Measurements from ENCODE around the gene PIEZO2.
"Not testable (repeated sequence)": the region's sequence is repeated elsewhere in the genome, so short reads cannot be mapped to it uniquely, and the experiment has no call there.

PIEZO2 gene

GRCh38 chr18:11149441-11150270 lies at the start of gene PIEZO2:
TSS of gene PIEZO2 (minus strand) at chr18:11149569. CDS start at chr18:11148588, 981 bp downstream.
- DNase-seq = peak; percentile 87

- no peak for DNase-seq
Measured at GRCh38 chr18:11183637-11184036, 34.3 kb upstream of the PIEZO2 start.

DNA sequence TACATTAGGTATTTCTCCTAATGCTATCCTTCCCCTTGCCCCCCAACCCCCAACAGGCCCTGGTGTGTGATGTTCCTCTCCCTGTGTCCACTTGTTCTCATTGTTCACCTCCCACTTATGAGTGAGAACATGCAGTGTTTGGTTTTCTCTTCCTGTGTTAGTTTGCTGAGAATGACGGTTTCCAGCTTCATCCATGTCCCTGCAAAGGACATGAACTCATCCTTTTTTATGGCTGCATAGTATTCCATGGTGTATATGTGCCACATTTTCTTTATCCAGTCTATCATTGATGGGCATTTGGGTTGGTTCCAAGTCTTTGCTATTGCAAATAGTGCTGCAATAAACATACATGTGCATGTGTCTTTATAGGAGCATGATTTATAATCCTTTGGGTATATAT lies 32.3 kb upstream of the PIEZO2 start:
- not testable (repeated sequence) for DNase-seq

- peak; percentile 13 for DNase-seq
Measured at GRCh38 chr18:11179959-11180519, 30.7 kb upstream of the PIEZO2 start.

DNA sequence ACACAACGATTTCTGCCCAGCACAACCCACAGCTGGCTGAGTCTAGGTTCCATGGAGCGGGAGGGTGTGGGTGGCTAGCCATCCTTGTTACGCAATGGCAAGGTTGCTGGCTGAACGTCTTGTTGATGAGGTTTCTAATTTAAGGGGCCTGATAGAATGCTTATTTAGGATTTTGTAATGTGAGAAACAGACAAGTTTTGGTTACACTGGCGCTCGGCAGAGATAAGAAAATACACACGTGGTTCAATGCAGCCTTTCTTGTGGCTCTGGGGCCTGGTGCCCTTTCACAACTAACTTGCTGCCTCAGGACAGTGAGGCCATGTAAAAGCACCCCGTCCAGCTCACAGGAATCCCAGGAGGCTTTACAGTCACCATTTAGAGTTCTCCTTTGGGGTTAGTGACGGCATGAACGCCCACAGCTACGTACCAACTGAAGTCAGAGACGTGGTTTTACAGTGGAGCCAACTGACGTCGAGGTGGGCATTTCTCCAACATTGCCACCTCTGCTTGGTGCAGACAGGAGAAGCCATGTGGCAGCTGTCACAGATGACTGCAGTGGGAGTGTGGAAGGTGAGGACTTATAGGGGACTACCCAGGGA lies 29.7 kb upstream of the PIEZO2 start:
- peak; percentile 79 for DNase-seq

DNA sequence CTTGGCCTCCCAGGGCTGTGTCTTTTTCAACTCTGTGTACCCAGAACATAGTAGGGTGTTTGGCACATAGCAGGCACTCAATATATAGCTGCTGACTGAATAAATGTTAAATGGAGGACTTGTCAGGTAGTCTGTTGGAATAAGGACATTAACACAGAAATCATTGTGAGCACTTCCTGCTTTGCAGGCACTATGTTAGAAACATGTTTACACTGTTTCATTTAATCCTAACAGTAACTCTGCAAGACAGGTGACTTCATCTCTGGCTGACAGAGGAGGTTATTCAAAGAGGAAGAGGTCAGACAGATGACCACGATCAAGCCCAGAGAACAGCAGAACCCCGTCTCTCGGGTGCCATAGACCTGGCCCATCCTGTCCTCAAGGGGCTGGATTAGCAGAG lies 28.0 kb upstream of the PIEZO2 start:
- DNase-seq = peak; percentile 11

DNA sequence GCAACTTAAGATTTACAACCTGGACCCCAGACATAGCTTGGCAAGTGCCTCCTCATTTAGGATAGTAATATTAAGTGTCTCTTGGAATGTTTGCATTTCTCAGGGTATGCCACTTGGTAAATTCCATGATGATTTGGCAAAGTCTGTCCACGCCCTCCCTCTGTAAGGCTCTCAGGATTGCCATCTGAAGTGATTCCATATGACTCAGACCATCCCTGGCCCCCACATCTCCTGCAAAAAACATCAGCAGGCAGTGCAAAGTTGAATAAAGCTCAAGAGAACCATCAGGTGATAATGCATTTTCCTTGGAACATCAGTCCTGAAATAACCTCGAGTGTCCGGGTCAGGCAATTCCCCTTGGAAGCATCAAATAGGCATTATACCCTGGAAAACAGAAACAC lies 27.1 kb upstream of the PIEZO2 start:
- no peak for DNase-seq

GRCh38 chr18:11175266-11175979 lies 26.1 kb upstream of the PIEZO2 start:
- no peak for DNase-seq

GRCh38 chr18:11174179-11174578 lies 24.8 kb upstream of the PIEZO2 start:
- DNase-seq = not testable (repeated sequence)

DNA sequence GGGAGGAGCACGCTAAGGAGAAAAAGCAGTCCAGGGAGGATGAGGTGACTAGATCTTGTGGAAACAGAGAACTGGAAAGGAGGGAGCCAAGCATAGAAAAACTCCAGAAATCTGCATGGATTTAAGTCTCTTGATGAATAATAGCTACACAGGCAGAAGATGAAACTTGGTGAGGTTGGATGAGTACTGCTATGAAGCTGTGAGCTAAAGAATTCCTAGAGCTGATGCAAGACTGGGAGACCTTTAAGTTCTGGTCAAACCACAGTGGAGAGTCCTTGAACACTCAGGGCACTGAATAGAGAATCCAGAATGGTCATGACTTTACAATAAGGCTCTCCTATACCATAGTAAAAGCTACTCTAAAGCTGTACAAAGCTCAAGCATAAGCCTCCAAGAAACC lies 18.4 kb upstream of the PIEZO2 start:
- DNase-seq = no peak

DNA sequence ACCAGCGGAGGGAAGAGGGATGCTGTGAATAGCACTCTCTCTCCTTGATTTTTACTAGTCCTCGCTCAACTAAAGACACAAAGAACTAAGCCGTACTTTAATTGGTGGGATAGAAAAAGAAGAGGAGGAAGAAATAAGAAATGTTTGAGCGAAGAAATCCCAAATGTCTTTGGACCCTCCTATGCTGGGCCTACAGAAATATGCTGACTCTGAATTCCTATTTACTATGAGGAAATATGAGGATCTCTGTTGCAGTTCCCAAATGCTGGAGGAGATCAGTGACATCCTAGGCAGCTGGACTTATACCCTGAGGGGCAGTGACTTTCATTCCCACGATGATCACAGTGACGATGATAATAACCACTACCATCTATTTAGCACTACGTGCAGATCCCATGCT lies 16.6 kb upstream of the PIEZO2 start:
- no peak for DNase-seq

GRCh38 chr18:11165138-11165537 lies 15.8 kb upstream of the PIEZO2 start:
- no peak for DNase-seq

GRCh38 chr18:11163665-11164064 lies 14.3 kb upstream of the PIEZO2 start:
- DNase-seq = peak; percentile 72

GRCh38 chr18:11162889-11163288 lies 13.5 kb upstream of the PIEZO2 start:
- DNase-seq = no peak

DNA sequence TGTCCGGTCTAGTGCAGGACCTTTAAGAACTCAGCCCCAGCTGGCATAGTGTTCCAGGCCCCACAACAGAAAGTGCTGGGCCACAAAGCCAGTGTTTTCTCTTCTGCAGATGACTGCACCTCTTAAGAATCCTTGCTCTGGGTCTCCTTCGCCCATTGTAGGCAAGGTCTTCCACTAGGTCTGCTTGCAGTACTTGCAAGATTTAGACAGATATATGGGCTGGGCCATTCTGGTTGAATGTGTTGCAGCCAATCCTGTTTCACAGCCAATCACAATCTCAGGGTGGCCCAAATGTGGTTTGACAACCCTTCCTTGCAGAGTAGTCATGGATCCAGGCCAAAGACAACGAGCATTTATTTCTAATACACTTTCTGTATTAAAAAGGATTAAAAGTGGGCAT lies 13.1 kb upstream of the PIEZO2 start:
- no peak for DNase-seq

- no peak for DNase-seq
Measured at GRCh38 chr18:11160313-11160712, 10.9 kb upstream of the PIEZO2 start.

DNA sequence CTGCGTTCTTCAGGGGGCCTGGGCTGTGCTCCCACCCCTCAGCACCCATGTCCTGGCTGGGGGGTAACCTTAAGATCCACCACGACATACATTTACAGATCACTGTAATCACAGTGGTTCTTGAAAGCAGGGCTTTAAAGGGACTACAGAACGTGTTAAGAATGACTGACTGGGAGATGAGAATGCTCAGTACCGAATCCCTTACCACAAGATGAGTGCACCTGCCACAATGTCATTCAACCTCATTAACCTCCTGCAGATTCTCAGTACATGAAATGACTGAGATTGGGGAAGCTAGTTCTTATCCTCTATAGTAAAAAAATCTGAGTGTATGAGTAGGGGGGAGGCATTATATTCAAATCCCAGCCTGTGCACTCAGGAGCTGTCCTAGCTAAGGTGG lies 10.5 kb upstream of the PIEZO2 start:
- no peak for DNase-seq

GRCh38 chr18:11156978-11157377 lies 7.6 kb upstream of the PIEZO2 start:
- DNase-seq = no peak

GRCh38 chr18:11155034-11155759 lies 5.8 kb upstream of the PIEZO2 start:
- DNase-seq = no peak

DNA sequence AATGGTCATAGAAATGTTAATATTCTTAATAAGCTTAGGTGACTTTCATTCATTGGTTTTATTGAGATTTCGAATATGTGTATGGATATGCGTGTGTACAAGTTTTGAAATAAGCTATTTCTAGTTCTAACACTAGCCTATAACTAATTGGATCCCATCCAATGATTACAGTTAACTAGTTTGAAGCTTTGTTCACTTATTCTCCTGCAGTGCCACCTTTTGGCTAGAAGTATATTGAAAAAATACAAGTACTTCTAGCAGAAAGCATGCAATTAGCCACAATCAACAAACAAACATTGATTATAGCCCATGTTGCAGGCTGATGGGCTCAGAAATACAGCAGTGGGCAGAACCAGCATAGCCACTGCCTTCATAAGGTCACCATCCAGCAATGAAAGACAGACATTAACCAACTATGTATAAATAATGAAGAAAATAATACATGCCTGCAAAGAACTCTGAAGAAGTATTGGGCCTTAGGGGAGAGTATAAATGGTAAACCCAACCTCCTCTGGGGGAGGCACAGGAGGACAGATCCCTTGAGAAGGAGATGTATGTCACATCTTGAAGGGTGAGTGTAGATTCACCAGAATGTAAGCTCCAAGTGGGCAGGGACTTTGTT lies 5.1 kb upstream of the PIEZO2 start:
- DNase-seq = peak; percentile 85

GRCh38 chr18:11153097-11153496 lies 3.7 kb upstream of the PIEZO2 start:
- DNase-seq = no peak

GRCh38 chr18:11150271-11150615 lies 874 bp upstream of the PIEZO2 start:
- DNase-seq = no peak
